ENCODE results near the gene PTPRD.

GRCh38 chr9:8644571-8644970, 1968.2 kb downstream of the PTPRD start:
- TF ChIP-seq CTCF (IDR thresholded peaks at IDR 0.05 in 4 of 5, conservative IDR thresholded peaks at IDR 0.05 in 1 of 5) = no peak
- no peak for TF ChIP-seq POLR2A (IDR thresholded peaks at IDR 0.05)
